Heart left ventricle (tissue), 13 donors: ENCODE results near the gene DIAPH3.

ENCODE experiments used
- CTCF ChIP-seq, 12 donors: fragments of 200-600 bp; sonication (generic) in 4 of 12; IDR thresholded peaks; one replicate each; pipeline versions ENCODE4 v1.5.0 to v1.8.0; 2018 to 2022; ENCODE audit warnings: antibody characterized with exemption in 12 of 12, mild to moderate bottlenecking in 5 of 12
- POLR2A ChIP-seq, 2 donors: fragments of 450-650 bp; IDR thresholded peaks; one replicate each; pipeline ENCODE4 v1.6.1; 2017; ENCODE audit warnings: antibody characterized with exemption in 2 of 2, mild to moderate bottlenecking in 2 of 2, moderate library complexity in 2 of 2
- donor health status: ischemic (EF 13 %, LVEDD 7.1; RV severe dilation, severe dysfunction).
- donor health status: DM: no; HTN: yes; CAD: no.
- donor health status: DM: no; HTN: no; CAD: no.
- donor health status: ischemic (EF 25% LVEDD 6.9; RV normal size, moderate dysfunction).
- donor health status: ischemic (EF 25% LVEDD 5.7; RV mildly dilated, moderate dysfunction).
- donor health status: ischemic (EF 35%, LVEDD 5.7; RV mildly dilated, moderate dysfunction).
- donor health status: nonischemic (EF 11% LVEDD 7.7; RV severe dilation, severe dysfunction).
- donor health status: DM: yes; HTN: yes; CAD: no.
- donor health status: PGD.
- donor health status: ischemic (EF 29% LVEDD 5.4; RV normal size, mild dysfunction).
- donor health status: nonischemic (EF 23%, LVEDD 6.1; RV moderate dilation, normal function).

GRCh38 chr13:59914556-59914955 is 249.2 kb downstream of the DIAPH3 start:
- TF ChIP-seq CTCF (IDR thresholded peaks at IDR 0.05) (no peak), POLR2A (IDR thresholded peaks at IDR 0.05) (no peak)
